Lung (tissue), 12 donors: ENCODE measurements around the gene GALNT9. TPM values are rescaled to one million over a fixed set of nuclear protein-coding genes. Genes with fewer than 3 reads are reported as not detected.

Experiments
- ATAC-seq: fragments of 200-7000 bp; cut with Tn5 transposase; one replicate; pipeline ENCODE4 v1.9.1; 2020; ENCODE audit warnings: moderate number of reproducible peaks; ENCODE audit not compliant: insufficient read depth, low FRiP score
- DNase-seq, 3 donors: peaks; one replicate each; pipeline ENCODE4 v3.0.0-alpha.2; 2013 to 2017
- H3K27ac ChIP-seq, 2 donors: one replicate each; pipeline ENCODE4 v1.5.1; 2013; ENCODE audit warnings: mild to moderate bottlenecking in 2 of 2, moderate library complexity in 2 of 2, control low read depth in 1 of 2, inconsistent platforms in 1 of 2, low read depth in 1 of 2, low read length in 1 of 2
- H3K27me3 ChIP-seq, 3 donors: one replicate each; pipeline ENCODE4 v1.5.1; 2013; ENCODE audit warnings: low read length in 2 of 3; ENCODE audit not compliant: control insufficient read depth in 3 of 3, insufficient read depth in 3 of 3
- H3K36me3 ChIP-seq, 4 donors: one replicate each; pipeline ENCODE4 v1.5.1; 2013; ENCODE audit warnings: low read length in 4 of 4, mild to moderate bottlenecking in 1 of 4, moderate library complexity in 1 of 4; ENCODE audit not compliant: control insufficient read depth in 4 of 4, insufficient read depth in 4 of 4
- H3K4me1 ChIP-seq, 5 donors: one replicate each; pipeline ENCODE4 v1.5.1; 2013; ENCODE audit warnings: low read length in 5 of 5, mild to moderate bottlenecking in 2 of 5, moderate library complexity in 1 of 5; ENCODE audit not compliant: control insufficient read depth in 5 of 5, insufficient read depth in 5 of 5
- H3K4me3 ChIP-seq: one replicate; pipeline ENCODE4 v1.5.1; 2013; ENCODE audit warnings: mild to moderate bottlenecking, control low read depth, moderate library complexity
- H3K9ac ChIP-seq, 2 donors: one replicate each; pipeline ENCODE4 v1.5.1; 2013; ENCODE audit warnings: low read length in 2 of 2, control low read depth in 1 of 2; ENCODE audit not compliant: insufficient read depth in 1 of 2
- H3K9me3 ChIP-seq, 4 donors: one replicate each; pipeline ENCODE4 v1.5.1; 2013; ENCODE audit warnings: low read length in 3 of 4, mild to moderate bottlenecking in 1 of 4, moderate library complexity in 1 of 4; ENCODE audit not compliant: control insufficient read depth in 4 of 4, insufficient read depth in 3 of 4
- WGBS, 2 donors: extraction: QIAGEN DNeasy Blood & Tissue Kit; methylation state at CpG; one replicate each; pipeline ENCODE4 v1.1.7; 2013; 5-methylcytosine and 5-hydroxymethylcytosine counted together
- polyA plus RNA-seq, 2 donors: library from polyadenylated mRNA; stranded (reverse); fragments of 200-250 nt; gene quantifications; one replicate each; pipeline ENCODE4 v1.2.1, GENCODE V29; 2013
- total RNA-seq, 2 donors: library from RNA; depleted of rRNA in 1 of 2; stranded (reverse); fragments of >200 nt in 1 of 2; gene quantifications; one replicate each; pipeline ENCODE4 v1.2.1, GENCODE V29; 2014 to 2021
- TF ChIP-seq, protein P1 (sequence below): IDR thresholded peaks from 2 replicates; pipeline ENCODE4 v1.5.1; 2012; ENCODE audit warnings: mild to moderate bottlenecking; ENCODE audit errors: control extremely low read depth, extremely low read depth
- donor health status: control.
- donor health status: control.
- donor health status: Bipolar disorder and iron deficiency.
- donor health status: healthy.
- donor health status: DM: yes; HTN: yes; CAD: no.

The GALNT9 gene
- total and polyA plus RNA-seq, 4 donors = 0.13 to 1.7 (median 0.79) TPM

DNA sequence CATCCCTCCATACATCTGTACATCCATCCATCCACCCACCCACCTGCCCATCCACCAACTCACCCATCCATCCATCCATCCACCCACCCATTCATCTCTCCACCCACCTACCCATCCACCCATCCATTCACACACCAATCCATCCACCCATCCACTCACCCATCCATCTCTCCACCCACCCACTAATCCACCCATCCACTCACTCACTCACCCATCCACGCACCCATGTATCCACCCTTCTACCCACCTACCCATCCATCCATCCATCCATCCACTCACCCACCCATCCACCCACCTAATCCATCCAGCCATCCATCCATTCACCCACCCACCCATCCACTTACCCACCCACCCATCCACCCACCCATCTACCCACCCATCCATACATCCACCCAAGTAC is 16.2 kb downstream of the GALNT9 start:
- H3K36me3 ChIP-seq = no peaks in the 10 kb centered on the region
- 92 to 95% methylated on average over 1 of the region's 1 CpG for WGBS, 2 donors
- no peak overlapping the region for H3K27ac ChIP-seq
- H3K9me3 ChIP-seq = peaks cover 0 to 27% (median 0%) of the 10 kb centered on the region in 4 donors
- TF ChIP-seq, protein P1, sequence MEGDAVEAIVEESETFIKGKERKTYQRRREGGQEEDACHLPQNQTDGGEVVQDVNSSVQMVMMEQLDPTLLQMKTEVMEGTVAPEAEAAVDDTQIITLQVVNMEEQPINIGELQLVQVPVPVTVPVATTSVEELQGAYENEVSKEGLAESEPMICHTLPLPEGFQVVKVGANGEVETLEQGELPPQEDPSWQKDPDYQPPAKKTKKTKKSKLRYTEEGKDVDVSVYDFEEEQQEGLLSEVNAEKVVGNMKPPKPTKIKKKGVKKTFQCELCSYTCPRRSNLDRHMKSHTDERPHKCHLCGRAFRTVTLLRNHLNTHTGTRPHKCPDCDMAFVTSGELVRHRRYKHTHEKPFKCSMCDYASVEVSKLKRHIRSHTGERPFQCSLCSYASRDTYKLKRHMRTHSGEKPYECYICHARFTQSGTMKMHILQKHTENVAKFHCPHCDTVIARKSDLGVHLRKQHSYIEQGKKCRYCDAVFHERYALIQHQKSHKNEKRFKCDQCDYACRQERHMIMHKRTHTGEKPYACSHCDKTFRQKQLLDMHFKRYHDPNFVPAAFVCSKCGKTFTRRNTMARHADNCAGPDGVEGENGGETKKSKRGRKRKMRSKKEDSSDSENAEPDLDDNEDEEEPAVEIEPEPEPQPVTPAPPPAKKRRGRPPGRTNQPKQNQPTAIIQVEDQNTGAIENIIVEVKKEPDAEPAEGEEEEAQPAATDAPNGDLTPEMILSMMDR = no peak
- H3K4me1 ChIP-seq = no peaks in the 10 kb centered on the region
- no peak for DNase-seq
- no peak overlapping the region for H3K4me3 ChIP-seq
- H3K9ac ChIP-seq = no peak overlapping the region
- H3K27me3 ChIP-seq = peaks cover 0 to 7% (median 3%) of the 10 kb centered on the region in 3 donors
- no peak for ATAC-seq

DNA sequence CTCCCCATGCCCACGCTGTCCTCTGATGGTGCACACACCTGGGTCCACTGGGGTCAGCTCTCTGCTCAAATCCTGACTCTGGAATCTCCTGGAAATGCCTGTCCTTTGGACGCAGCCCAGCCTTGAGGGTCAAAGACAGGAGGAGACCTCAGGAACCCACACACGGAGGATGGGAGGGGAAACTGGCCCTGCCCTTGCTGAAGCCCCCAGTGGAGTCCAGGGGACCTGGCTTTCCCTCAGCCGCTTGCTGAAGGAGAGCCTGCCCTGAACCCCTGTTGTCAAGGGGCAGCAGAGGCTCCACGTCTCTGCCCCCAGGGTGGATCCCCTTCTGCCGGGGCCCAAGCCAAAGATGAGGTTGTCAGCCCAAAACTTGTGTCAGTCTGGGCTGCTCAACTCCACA is 16.9 kb downstream of the GALNT9 start:
- Histone ChIP-seq H3K9ac (no peak overlapping the region), H3K4me3 (no peak overlapping the region), H3K27ac (no peak overlapping the region), H3K27me3 (peaks cover 0 to 7% (median 3%) of the 10 kb centered on the region in 3 donors), H3K4me1 (no peaks in the 10 kb centered on the region), H3K36me3 (no peaks in the 10 kb centered on the region), H3K9me3 (peaks cover 0 to 27% (median 0%) of the 10 kb centered on the region in 4 donors)
- WGBS, 2 donors = 82 to 95% methylated on average over 6 of the region's 6 CpGs
- TF ChIP-seq, protein P1 = no peak
- ATAC-seq (no peak), DNase-seq (no peak)

DNA sequence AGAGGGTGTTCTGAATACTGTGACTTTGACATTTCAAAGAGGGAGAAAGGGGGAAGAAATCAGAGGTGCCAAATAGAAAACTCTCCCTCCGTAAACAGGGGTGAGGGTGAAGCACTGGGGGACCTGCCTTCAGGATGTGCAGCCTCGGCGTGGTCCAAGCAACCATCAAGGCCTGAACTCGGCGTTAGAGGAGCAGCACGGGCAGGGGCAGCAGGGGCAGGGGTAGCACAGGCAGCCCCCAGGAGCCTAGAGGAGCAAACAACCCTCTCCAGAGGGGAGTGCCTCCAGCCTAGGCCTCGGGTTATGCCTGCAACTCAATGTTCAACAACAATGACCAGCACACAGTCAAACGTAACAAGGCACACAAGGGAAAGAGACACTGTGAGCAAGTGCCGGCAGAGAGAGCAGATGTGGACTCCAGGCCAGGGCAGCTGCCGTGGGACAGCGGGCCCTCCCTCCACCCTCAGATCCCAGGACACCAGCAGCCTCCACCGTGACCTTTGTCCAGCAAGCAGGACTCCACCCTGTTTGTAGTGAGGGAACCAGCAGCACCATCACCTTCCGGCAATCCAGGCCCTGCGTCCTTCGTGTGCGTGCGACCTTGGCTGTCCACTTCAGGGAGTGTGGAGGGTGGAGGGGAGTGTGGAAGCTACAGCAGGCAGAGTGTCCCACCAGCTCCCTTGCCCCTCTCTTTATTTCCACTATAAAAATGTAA is 18.0 kb downstream of the GALNT9 start:
- 87 to 88% methylated on average over 17 of the region's 17 CpGs for WGBS, 2 donors
- ATAC-seq (no peak), DNase-seq (no peak)
- Histone ChIP-seq H3K4me1 (no peaks in the 10 kb centered on the region), H3K36me3 (no peaks in the 10 kb centered on the region), H3K9me3 (peaks cover 0 to 27% (median 0%) of the 10 kb centered on the region in 4 donors), H3K4me3 (no peak overlapping the region), H3K27ac (no peak overlapping the region), H3K9ac (no peak overlapping the region), H3K27me3 (peaks cover 0 to 7% (median 3%) of the 10 kb centered on the region in 3 donors)
- TF ChIP-seq, protein P1 = no peak
